ENCODE measurements around the gene CPLX4.

- TF ChIP-seq, protein P1, sequence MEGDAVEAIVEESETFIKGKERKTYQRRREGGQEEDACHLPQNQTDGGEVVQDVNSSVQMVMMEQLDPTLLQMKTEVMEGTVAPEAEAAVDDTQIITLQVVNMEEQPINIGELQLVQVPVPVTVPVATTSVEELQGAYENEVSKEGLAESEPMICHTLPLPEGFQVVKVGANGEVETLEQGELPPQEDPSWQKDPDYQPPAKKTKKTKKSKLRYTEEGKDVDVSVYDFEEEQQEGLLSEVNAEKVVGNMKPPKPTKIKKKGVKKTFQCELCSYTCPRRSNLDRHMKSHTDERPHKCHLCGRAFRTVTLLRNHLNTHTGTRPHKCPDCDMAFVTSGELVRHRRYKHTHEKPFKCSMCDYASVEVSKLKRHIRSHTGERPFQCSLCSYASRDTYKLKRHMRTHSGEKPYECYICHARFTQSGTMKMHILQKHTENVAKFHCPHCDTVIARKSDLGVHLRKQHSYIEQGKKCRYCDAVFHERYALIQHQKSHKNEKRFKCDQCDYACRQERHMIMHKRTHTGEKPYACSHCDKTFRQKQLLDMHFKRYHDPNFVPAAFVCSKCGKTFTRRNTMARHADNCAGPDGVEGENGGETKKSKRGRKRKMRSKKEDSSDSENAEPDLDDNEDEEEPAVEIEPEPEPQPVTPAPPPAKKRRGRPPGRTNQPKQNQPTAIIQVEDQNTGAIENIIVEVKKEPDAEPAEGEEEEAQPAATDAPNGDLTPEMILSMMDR (IDR thresholded peaks at IDR 0.05; ENCODE audit: low read depth, low read length, poor library complexity, severe bottlenecking), result no peak
- no peak for TF ChIP-seq EZH2phosphoT487 (IDR thresholded peaks at IDR 0.05; ENCODE audit: borderline replicate concordance, low read length)
Observed at GRCh38 chr18:59264651-59265245, 53.7 kb downstream of the CPLX4 start.
